Body of pancreas (tissue), 4 donors: Measurements from ENCODE around the gene CYP27B1. TPM values are rescaled to one million over a fixed set of nuclear protein-coding genes. Genes with fewer than 3 reads are reported as not detected.

Experiments used
- ATAC-seq: fragments of 150-250 bp; one replicate; pipeline ENCODE4 v1.9.1; 2016
- DNase-seq, 4 donors: peaks; one replicate each; pipeline ENCODE4 v3.0.0-alpha.2; 2019
- H3K27ac ChIP-seq, 4 donors: fragments of 200-600 bp; sonication (generic); 1 replicate in 3 of 4; 2 replicates in 1 of 4; pipeline versions ENCODE4 v1.5.1 to v1.6.1; 2016 to 2019; ENCODE audit warnings: mild to moderate bottlenecking in 1 of 4, mixed read lengths in 1 of 4, moderate library complexity in 1 of 4
- H3K27me3 ChIP-seq, 2 donors: fragments of 200-600 bp; sonication (generic); one replicate each; pipeline ENCODE4 v1.6.0; 2016; ENCODE audit warnings: mild to moderate bottlenecking in 1 of 2
- H3K36me3 ChIP-seq, 2 donors: fragments of 200-600 bp; sonication (generic); replicated peaks in 1 of 2; 2 replicates each; pipeline ENCODE4 v1.5.1; 2016; ENCODE audit warnings: low read depth in 2 of 2; ENCODE audit not compliant: insufficient read depth in 1 of 2
- H3K4me1 ChIP-seq: fragments of 200-600 bp; sonication (generic); one replicate; pipeline ENCODE4 v1.6.0; 2016
- H3K4me3 ChIP-seq, 2 donors: fragments of 200-600 bp; sonication (generic); 1 replicate in 1 of 2; 2 replicates in 1 of 2; pipeline ENCODE4 v1.5.1; 2016 to 2019
- H3K9me3 ChIP-seq, 3 donors: fragments of 200-600 bp; sonication (generic); 1 replicate in 2 of 3; 2 replicates in 1 of 3; pipeline ENCODE4 v1.5.1; 2016
- POLR2A ChIP-seq, 3 donors: fragments of 450-650 bp; IDR thresholded peaks; one replicate each; pipeline ENCODE4 v1.6.1; 2016; ENCODE audit warnings: antibody characterized with exemption in 3 of 3, mild to moderate bottlenecking in 2 of 3
- WGBS, 2 donors: methylation state at CpG; one replicate each; pipeline ENCODE4 v1.1.5; 2017; 5-methylcytosine and 5-hydroxymethylcytosine counted together
- intact Hi-C: fragments of 100-400 bp; cut with DNase I; formaldehyde crosslinking; loops from one replicate; pipeline ENCODE4 v1.15.1; 2023
- total RNA-seq, 2 donors: library from RNA; depleted of rRNA; stranded (reverse); fragments of >200 nt; gene quantifications; one replicate each; pipeline ENCODE4 v1.1.0, GENCODE V29; 2016
- TF ChIP-seq, protein P1 (sequence below), 7 experiments: fragments of 450-650 bp in 4 of 7; fragments of 200-600 bp in 3 of 7; sonication (generic) in 3 of 7; IDR thresholded peaks; one replicate each; pipeline ENCODE4 v1.5.1; 2016 to 2019; ENCODE audit warnings: antibody characterized with exemption in 7 of 7

Gene CYP27B1
- total RNA-seq, 2 donors from 2014 or later: 2.6 to 3.6 TPM

DNA sequence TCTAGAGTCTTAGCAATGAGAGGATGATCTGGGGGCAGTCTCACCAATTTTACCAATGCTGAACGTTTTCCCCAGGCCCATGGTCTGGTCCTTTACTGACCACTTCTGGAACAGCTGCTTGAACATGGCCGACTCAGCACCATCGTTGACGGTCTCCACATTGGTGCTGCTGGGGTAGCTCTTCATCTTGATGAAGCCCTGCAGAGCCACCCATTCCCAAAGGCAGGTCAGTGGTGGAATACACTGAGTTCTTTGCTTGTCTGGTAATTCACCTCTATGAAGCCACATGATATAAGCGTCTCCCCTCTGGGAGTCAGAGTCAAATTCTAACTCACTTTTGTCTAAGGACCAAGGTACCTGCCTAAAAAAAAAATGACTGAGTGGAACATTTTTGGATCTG lies 41.5 kb upstream of the CYP27B1 start:
- WGBS, 2 donors: 73 to 82% methylated on average over 5 of the region's 5 CpGs
- TF ChIP-seq, protein P1, sequence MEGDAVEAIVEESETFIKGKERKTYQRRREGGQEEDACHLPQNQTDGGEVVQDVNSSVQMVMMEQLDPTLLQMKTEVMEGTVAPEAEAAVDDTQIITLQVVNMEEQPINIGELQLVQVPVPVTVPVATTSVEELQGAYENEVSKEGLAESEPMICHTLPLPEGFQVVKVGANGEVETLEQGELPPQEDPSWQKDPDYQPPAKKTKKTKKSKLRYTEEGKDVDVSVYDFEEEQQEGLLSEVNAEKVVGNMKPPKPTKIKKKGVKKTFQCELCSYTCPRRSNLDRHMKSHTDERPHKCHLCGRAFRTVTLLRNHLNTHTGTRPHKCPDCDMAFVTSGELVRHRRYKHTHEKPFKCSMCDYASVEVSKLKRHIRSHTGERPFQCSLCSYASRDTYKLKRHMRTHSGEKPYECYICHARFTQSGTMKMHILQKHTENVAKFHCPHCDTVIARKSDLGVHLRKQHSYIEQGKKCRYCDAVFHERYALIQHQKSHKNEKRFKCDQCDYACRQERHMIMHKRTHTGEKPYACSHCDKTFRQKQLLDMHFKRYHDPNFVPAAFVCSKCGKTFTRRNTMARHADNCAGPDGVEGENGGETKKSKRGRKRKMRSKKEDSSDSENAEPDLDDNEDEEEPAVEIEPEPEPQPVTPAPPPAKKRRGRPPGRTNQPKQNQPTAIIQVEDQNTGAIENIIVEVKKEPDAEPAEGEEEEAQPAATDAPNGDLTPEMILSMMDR (IDR thresholded peaks at IDR 0.05): no peak
- TF ChIP-seq POLR2A (IDR thresholded peaks at IDR 0.05): no peak
- no peak for DNase-seq

DNA sequence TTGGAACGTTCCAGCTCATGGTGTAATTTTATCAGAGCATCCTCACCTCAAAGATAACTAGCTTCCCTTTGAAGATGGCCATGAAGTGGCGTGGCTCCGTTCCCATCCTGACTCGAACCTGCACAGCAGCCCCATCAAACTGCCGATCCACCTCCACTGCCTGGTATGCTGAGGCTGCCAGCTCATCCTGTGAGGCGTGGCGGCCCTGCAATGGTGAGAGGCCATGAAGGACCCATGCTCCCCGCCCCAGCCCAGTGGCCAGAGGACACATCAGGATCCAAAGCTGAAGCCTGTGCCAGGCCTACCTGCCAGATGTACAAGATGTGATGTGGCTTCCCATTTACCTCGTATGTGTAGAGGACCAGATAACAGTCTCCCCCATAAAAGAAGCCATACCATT lies 40.4 kb upstream of the CYP27B1 start:
- Histone ChIP-seq H3K4me1 (peaks cover 3% of the 10 kb centered on the region), H3K27me3 (no peaks in the 10 kb centered on the region), H3K9me3 (no peaks in the 10 kb centered on the region), H3K36me3 (peaks cover 7 to 15% of the 10 kb centered on the region in 2 donors), H3K27ac (no peak overlapping the region), H3K4me3 (no peak overlapping the region)
- no peak for ATAC-seq
- intact Hi-C loops: no loop called here
- TF ChIP-seq, protein P1 (IDR thresholded peaks at IDR 0.05): no peak
- TF ChIP-seq POLR2A (IDR thresholded peaks at IDR 0.05): no peak
- WGBS, 2 donors: 77 to 78% methylated on average over 6 to 9 of the region's 9 CpGs
- no peak for DNase-seq

More for the DNA sequence above, 41.5 kb upstream of the CYP27B1 start:
- H3K27ac ChIP-seq: no peak overlapping the region
- no peaks in the 10 kb centered on the region for H3K27me3 ChIP-seq
- intact Hi-C loops: no loop called here
- H3K4me1 ChIP-seq: peaks cover 3% of the 10 kb centered on the region
- no peaks in the 10 kb centered on the region for H3K9me3 ChIP-seq
- H3K4me3 ChIP-seq: no peak overlapping the region
- peaks cover 7 to 11% of the 10 kb centered on the region in 2 donors for H3K36me3 ChIP-seq
- no peak for ATAC-seq

DNA sequence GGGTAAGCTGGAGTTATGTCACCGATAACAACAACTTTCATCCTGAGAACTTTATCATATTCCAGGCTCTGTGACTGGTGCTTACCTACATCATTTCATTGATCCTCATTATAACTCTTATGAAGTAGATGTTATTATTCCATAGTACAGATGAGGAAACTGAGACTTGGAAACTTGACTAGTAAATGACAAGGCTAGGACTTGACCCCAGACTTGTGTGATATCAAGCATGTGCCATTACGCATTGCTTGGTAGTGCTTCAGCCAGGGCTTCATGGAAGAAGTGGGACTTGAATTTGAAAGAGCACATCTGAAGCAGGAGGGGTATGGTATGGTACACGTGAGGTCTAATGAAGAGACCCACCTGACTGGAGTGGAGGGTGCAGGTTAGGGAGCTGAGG lies 39.8 kb upstream of the CYP27B1 start:
- DNase-seq (no peak), ATAC-seq (no peak)
- H3K4me3 ChIP-seq: no peak overlapping the region
- no peaks in the 10 kb centered on the region for H3K9me3 ChIP-seq
- peaks cover 3% of the 10 kb centered on the region for H3K4me1 ChIP-seq
- peaks cover 7 to 15% of the 10 kb centered on the region in 2 donors for H3K36me3 ChIP-seq
- no peaks in the 10 kb centered on the region for H3K27me3 ChIP-seq
- no peak overlapping the region for H3K27ac ChIP-seq
- no peak for TF ChIP-seq POLR2A (IDR thresholded peaks at IDR 0.05)
- TF ChIP-seq, protein P1 (IDR thresholded peaks at IDR 0.05): no peak
- WGBS, 2 donors: 91 to 96% methylated on average over 3 of the region's 3 CpGs
- intact Hi-C loops: no loop called here

DNA sequence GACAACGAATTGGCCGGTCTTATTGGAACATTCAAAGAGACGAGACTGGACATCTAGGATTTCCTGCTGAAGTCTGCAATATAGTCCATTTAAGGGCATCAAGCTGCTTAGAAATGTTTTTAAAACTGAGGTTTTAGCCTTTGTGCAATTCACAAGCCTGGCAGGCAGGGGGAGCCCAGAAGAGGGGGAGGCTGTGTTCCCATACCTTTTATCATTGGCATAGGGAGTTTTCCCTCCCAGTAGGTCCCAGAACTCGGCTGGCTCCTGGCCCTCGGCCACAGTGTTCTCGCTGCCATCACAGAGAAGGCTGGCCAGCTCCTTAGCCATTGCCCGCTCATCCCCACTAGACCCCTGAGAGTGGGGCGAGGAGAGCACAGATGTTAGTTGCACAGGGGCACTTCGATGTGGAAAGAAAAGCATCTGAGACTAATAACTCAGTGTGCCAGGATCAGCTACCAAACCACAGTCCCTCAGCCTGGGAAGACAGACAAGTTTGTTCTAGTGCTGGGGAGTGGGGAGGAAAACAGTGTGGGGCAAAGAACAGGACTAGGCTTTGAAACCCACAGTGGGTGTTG lies 36.5 kb upstream of the CYP27B1 start:
- peak; percentile 52 to 74 (median 60) for DNase-seq
- 33 to 42% methylated on average over 9 of the region's 9 CpGs for WGBS, 2 donors
- intact Hi-C loops: no loop called here

More for the DNA sequence above, 36.5 kb upstream of the CYP27B1 start:
- Histone ChIP-seq H3K36me3 (peaks cover 7 to 20% of the 10 kb centered on the region in 2 donors), H3K4me1 (peaks cover 3% of the 10 kb centered on the region), H3K9me3 (no peaks in the 10 kb centered on the region), H3K27ac (no peak overlapping the region), H3K27me3 (no peaks in the 10 kb centered on the region), H3K4me3 (no peak overlapping the region)
- ATAC-seq: peak; percentile 85
- TF ChIP-seq, protein P1 (IDR thresholded peaks at IDR 0.05): peak; percentile 67 to 81 (median 74)
- no peak for TF ChIP-seq POLR2A (IDR thresholded peaks at IDR 0.05)
